ENCODE measurements around the gene KLHL29. TPM values are rescaled to one million over a fixed set of nuclear protein-coding genes. Genes with fewer than 3 reads are reported as not detected.

The KLHL29 gene
- total RNA-seq, 4 donors from 2014 or later: 4.8 to 17.0 (median 10.5) TPM

DNA sequence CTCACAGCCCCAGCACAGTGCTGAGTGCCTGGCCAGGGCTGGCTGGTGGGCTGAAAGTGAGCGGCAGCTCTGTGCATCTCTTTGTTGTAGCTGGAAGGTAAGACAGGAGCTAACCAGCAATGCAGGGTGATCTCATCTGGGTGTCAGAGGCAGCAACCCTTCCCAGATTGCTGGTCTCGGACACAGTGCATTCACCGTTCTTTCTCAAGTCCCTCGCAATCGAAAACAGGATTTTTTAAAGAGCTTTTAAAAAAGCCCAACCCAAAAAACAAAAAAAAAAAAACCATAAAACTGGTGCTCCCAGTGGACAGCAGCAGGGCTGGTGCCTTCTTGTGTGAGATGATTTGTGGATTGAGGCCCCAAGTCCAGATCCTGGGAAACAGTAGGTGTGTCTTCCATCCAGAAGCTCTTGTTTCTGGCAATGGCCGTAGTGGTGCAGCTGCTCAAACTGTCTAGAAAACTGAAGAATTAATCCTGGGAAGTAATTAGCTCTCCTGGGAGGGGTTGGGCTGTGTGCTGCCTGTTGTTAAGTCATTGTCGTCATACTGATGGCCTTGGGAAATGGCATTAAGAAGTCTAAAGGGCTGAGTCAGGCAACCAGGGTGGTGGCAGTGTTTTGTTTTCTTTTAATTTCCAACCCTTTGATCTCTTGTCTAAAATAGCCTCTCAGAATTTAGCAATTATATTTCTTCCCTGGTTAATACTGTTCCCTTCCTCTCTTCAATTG, 156.7 kb downstream of the KLHL29 start:
- intact Hi-C loops (cut with DNase I; ENCODE audit: low total_unique reads): no loop called here
- Histone ChIP-seq H3K4me3 (no peak overlapping the region), H3K4me1 (peaks cover 7 to 8% of the 10 kb centered on the region in 2 donors), H3K27ac (peak overlapping the region; percentile 87 to 90), H3K36me3 (no peaks in the 10 kb centered on the region), H3K9me3 (no peaks in the 10 kb centered on the region), H3K27me3 (no peaks in the 10 kb centered on the region)
- TF ChIP-seq POLR2A (IDR thresholded peaks at IDR 0.05): no peak
- DNase-seq: peak; percentile 58 to 77

DNA sequence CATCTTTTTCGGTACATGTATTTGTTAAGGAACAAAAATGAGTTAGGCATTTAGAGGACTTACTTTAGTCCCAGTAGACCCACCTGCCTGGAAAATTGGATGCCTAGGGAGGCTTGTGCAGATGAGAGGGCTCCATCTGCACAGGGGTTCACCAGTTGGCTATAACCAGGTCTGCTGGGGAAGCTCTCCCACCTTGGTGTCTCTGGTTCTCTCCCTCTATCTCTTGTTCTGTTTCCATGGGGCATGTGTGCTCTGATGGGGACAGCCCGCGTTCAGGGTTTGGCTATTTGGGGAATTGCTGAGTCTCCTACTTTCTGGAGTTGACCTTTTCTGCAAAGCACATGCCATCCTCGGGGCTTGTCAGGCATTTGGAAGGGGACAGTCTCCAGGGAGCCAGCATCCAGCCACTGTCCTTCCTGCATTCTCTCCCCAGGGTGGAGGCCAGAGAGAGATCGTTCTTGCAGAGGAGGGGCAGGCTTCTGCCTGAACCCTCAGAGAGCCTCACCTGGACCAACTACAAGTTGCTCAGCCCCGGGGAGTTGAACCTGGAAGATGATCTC, 157.3 kb downstream of the KLHL29 start:
- H3K4me1 ChIP-seq: peaks cover 7 to 8% of the 10 kb centered on the region in 2 donors
- TF ChIP-seq POLR2A (IDR thresholded peaks at IDR 0.05): no peak
- TF ChIP-seq, protein P1, sequence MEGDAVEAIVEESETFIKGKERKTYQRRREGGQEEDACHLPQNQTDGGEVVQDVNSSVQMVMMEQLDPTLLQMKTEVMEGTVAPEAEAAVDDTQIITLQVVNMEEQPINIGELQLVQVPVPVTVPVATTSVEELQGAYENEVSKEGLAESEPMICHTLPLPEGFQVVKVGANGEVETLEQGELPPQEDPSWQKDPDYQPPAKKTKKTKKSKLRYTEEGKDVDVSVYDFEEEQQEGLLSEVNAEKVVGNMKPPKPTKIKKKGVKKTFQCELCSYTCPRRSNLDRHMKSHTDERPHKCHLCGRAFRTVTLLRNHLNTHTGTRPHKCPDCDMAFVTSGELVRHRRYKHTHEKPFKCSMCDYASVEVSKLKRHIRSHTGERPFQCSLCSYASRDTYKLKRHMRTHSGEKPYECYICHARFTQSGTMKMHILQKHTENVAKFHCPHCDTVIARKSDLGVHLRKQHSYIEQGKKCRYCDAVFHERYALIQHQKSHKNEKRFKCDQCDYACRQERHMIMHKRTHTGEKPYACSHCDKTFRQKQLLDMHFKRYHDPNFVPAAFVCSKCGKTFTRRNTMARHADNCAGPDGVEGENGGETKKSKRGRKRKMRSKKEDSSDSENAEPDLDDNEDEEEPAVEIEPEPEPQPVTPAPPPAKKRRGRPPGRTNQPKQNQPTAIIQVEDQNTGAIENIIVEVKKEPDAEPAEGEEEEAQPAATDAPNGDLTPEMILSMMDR (IDR thresholded peaks at IDR 0.05): no peak
- intact Hi-C loops (cut with DNase I; ENCODE audit: low total_unique reads): no loop called here

DNA sequence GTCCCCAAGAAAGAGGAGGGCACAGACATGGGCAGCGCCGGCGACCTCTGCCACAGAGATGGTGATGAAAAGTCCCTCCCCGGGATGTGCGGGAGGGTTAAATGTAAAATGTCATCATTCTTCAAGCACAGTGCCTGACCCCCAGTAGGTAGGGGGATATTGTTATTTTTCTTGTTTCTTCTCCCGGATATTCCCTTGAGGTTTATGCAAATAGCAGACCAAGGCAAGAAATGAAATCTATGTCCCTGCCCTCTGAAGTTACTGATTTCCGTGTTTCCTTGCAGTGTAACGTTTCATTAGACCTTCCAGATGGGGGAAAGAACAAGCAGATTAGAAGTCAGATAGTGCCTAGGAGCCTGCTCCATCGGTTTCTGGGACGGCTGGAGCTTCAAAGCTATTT, 158.3 kb downstream of the KLHL29 start:
- H3K4me3 ChIP-seq: no peak overlapping the region
- DNase-seq: no peak
- TF ChIP-seq, protein P1 (IDR thresholded peaks at IDR 0.05): no peak
- no peak for TF ChIP-seq POLR2A (IDR thresholded peaks at IDR 0.05)
- no peaks in the 10 kb centered on the region for H3K36me3 ChIP-seq
- H3K27ac ChIP-seq: no peak overlapping the region
- peaks cover 7 to 8% of the 10 kb centered on the region in 2 donors for H3K4me1 ChIP-seq
- intact Hi-C loops (cut with DNase I; ENCODE audit: low total_unique reads): no loop called here
- no peaks in the 10 kb centered on the region for H3K27me3 ChIP-seq
- H3K9me3 ChIP-seq: no peaks in the 10 kb centered on the region

More for the DNA sequence above, 157.3 kb downstream of the KLHL29 start:
- H3K9me3 ChIP-seq: no peaks in the 10 kb centered on the region
- H3K27me3 ChIP-seq: no peaks in the 10 kb centered on the region
- no peak for DNase-seq
- peak overlapping the region; percentile 87 to 90 for H3K27ac ChIP-seq
- no peaks in the 10 kb centered on the region for H3K36me3 ChIP-seq
- no peak overlapping the region for H3K4me3 ChIP-seq

DNA sequence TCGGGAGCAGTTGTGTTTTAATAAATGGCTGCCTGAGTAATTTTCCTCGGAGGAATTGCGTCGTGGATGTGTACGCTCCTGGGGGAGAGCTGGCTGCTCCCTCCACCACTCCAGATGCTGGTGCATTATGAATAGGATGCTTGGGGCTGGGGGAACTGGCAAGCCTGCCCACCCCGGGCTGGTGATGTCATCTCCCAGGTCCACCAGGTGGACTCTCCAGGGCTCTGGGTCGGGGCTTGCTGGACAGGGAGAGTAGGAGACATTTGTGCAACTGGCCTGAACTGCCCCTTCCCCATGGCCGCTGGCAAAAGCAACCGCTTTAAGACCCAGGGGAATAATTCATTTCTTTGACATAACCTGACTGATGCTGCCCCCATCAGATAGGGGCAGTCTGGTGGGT, 158.7 kb downstream of the KLHL29 start:
- intact Hi-C loops (cut with DNase I; ENCODE audit: low total_unique reads): no loop called here
- Histone ChIP-seq H3K9me3 (no peaks in the 10 kb centered on the region), H3K4me1 (peaks cover 7 to 8% of the 10 kb centered on the region in 2 donors), H3K4me3 (no peak overlapping the region), H3K27ac (no peak overlapping the region), H3K27me3 (no peaks in the 10 kb centered on the region), H3K36me3 (no peaks in the 10 kb centered on the region)
- DNase-seq: no peak
- TF ChIP-seq POLR2A (IDR thresholded peaks at IDR 0.05): no peak
- TF ChIP-seq, protein P1 (IDR thresholded peaks at IDR 0.05): no peak

DNA sequence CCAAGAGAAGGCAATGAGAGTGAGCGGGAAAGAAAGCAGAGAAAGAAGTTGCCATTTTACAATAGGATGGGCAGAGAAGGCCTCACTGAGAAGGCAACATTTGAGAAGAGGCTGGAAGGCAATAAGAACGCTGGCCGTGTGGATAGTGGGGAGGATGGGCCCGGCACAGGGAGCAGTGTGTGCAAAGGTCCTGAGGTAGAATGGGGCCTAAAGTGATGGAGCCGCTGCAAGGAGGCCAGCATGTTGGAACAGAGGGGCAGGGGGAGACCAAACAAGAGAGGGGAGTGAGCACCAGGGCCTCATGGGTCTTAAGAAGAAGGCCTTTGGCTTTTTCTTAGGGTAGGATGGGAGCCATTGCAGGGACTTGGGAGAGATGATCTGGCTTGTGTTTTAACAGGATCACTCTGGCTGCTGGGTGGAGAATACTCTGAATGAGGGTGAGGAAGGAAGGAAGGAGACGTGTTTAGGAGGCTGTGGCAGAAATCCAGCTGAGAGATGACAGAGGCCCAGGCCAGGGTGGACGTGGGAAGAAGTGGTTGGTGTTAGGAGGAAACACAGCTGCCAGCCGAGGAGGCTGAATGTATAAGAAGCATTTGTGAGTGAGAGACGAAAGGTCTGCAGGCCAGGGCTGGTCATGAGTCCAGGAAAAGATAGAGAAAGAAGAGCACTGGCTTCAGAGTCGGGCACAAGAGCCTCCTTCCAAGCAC, 159.8 kb downstream of the KLHL29 start:
- DNase-seq: no peak
- no peaks in the 10 kb centered on the region for H3K27me3 ChIP-seq
- H3K4me1 ChIP-seq: peaks cover 7 to 8% of the 10 kb centered on the region in 2 donors
- no peak overlapping the region for H3K27ac ChIP-seq
- H3K9me3 ChIP-seq: no peaks in the 10 kb centered on the region
- no peaks in the 10 kb centered on the region for H3K36me3 ChIP-seq
- no peak overlapping the region for H3K4me3 ChIP-seq
- intact Hi-C loops (cut with DNase I; ENCODE audit: low total_unique reads): no loop called here
- TF ChIP-seq POLR2A (IDR thresholded peaks at IDR 0.05): no peak
- TF ChIP-seq, protein P1 (IDR thresholded peaks at IDR 0.05): no peak
